ENCODE data around the gene LIPM. TPM values are rescaled to one million over a fixed set of nuclear protein-coding genes. Genes with fewer than 3 reads are reported as not detected.

The LIPM gene
- total RNA-seq, 1 donor from 2014 or later: not detected

DNA sequence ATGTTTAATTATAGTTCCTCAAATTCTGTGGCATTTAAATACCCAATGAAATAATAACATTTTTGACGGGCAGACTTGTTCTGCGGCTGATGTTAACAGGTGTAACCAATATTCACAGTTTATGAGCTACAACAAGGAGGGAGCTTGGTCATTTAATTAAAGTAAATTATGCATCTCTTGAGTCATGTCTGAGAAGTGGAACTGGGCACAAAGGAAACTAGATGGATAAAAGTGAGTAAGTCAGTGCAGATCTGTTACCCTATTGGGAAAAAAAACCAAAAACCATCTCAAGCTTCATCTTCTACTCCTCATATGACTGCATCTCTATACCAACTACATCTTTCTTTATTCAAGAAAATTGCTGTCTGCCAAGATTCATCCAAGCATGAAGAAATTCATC is 25.1 kb downstream of the LIPM start:
- H3K27me3 Mint-ChIP-seq (ENCODE audit: low read depth): peaks cover 4% of the 10 kb centered on the region
- H3K4me1 Mint-ChIP-seq: no peaks in the 10 kb centered on the region

DNA sequence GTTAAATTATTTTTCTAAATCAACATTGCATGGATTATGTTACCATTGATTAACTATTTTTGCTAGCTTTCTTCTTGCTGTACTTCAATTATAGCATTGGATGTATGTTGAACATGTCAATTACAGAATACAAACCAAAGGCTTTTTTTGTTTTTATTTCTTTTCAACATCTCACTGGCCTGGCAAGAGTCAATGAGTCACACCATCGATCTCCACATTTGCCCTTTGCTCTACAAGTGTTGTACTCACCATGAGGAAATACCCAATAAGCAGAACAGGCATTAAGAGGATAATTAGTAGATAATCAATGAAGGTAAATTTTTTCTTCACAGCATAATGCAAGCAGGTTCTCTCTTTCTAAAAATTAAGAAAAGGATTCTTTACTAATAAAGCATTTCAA is 25.8 kb downstream of the LIPM start:
- Mint-ChIP-seq H3K27me3 (ENCODE audit: low read depth) (peaks cover 7% of the 10 kb centered on the region), H3K36me3 (ENCODE audit: low read depth) (no peaks in the 10 kb centered on the region), H3K27ac (ENCODE audit: unreplicated experiment) (no peak overlapping the region), H3K4me3 (no peak overlapping the region), H3K4me1 (no peaks in the 10 kb centered on the region), H3K9me3 (no peaks in the 10 kb centered on the region)
- DNase-seq (ENCODE audit: low read depth, low spot score): no peak
- no peak for TF ChIP-seq CTCF (conservative IDR thresholded peaks at IDR 0.05)

More for the DNA sequence above, 25.1 kb downstream of the LIPM start:
- Mint-ChIP-seq H3K36me3 (ENCODE audit: low read depth) (no peaks in the 10 kb centered on the region), H3K9me3 (no peaks in the 10 kb centered on the region), H3K27ac (ENCODE audit: unreplicated experiment) (no peak overlapping the region), H3K4me3 (no peak overlapping the region)
- TF ChIP-seq CTCF (conservative IDR thresholded peaks at IDR 0.05): no peak
- DNase-seq (ENCODE audit: low read depth, low spot score): no peak

DNA sequence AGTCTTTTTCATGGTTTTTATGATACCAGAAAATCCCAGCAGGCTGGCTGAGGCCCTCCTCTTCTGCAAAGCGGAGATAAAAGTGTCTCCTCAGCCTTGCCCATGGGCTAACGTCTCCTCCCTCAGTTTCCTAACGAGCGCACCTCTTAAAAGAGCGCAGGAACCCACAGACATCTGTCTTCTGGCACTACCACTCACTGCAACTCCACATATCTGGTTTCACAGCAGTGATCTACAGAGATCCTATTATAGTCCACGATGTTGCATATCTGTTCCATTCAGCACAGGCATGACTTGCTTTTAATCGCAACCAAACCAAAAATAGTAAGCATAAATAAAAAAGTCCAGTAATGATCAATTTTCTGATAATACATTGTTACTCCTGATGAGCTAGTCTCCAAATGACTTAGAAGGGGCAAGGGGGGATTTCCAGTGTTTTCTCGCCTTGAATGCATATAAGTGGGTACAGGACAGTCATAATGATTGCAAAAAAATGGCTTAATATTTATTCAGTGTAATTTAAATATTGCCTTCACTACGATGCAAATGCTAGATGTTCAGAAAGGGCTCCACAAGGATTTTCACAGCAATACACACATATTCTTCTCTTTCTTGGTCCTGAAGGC is 28.2 kb downstream of the LIPM start:
- no peak for TF ChIP-seq CTCF (conservative IDR thresholded peaks at IDR 0.05)
- no peaks in the 10 kb centered on the region for H3K4me1 Mint-ChIP-seq
- H3K4me3 Mint-ChIP-seq: no peak overlapping the region
- H3K9me3 Mint-ChIP-seq: no peaks in the 10 kb centered on the region
- DNase-seq (ENCODE audit: low read depth, low spot score): no peak
- no peaks in the 10 kb centered on the region for H3K36me3 Mint-ChIP-seq (ENCODE audit: low read depth)
- peaks cover 9% of the 10 kb centered on the region for H3K27me3 Mint-ChIP-seq (ENCODE audit: low read depth)
- H3K27ac Mint-ChIP-seq (ENCODE audit: unreplicated experiment): no peak overlapping the region

GRCh38 chr10:88831709-88832108 is 29.2 kb downstream of the LIPM start:
- DNase-seq (ENCODE audit: low read depth, low spot score): no peak
- no peak overlapping the region for H3K4me3 Mint-ChIP-seq
- H3K27me3 Mint-ChIP-seq (ENCODE audit: low read depth): peaks cover 9% of the 10 kb centered on the region
- H3K36me3 Mint-ChIP-seq (ENCODE audit: low read depth): no peaks in the 10 kb centered on the region
- no peaks in the 10 kb centered on the region for H3K4me1 Mint-ChIP-seq
- no peak for TF ChIP-seq CTCF (conservative IDR thresholded peaks at IDR 0.05)
- no peaks in the 10 kb centered on the region for H3K9me3 Mint-ChIP-seq
- H3K27ac Mint-ChIP-seq (ENCODE audit: unreplicated experiment): no peak overlapping the region

DNA sequence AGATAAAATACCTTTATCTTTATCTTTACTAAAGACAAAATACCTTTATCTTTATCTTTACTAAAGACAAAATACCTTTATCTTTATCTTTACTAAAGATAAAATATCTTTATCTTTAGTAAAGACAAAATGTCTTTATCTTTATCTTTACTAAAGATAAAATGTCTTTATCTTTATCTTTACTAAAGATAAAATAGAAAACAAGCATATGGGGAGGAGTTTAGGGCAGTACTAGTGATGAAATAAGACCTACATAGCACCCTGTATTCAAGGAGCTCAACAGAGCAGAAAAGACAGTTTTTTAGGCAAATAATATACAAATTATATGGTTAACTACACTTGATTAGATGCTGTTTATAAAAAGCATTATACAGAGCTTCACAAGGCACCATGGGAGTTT is 29.8 kb downstream of the LIPM start:
- Mint-ChIP-seq H3K4me1 (no peaks in the 10 kb centered on the region), H3K27me3 (ENCODE audit: low read depth) (peaks cover 9% of the 10 kb centered on the region), H3K36me3 (ENCODE audit: low read depth) (no peaks in the 10 kb centered on the region), H3K4me3 (no peak overlapping the region), H3K9me3 (no peaks in the 10 kb centered on the region), H3K27ac (ENCODE audit: unreplicated experiment) (no peak overlapping the region)
- TF ChIP-seq CTCF (conservative IDR thresholded peaks at IDR 0.05): no peak
- no peak for DNase-seq (ENCODE audit: low read depth, low spot score)
